Esophagus muscularis mucosa (tissue), 3 donors: ENCODE measurements around the gene SULT1C2.

ENCODE experiments used
- POLR2A ChIP-seq: fragments of 450-650 bp; IDR thresholded peaks from one replicate; pipeline ENCODE4 v1.6.1; 2017; ENCODE audit warnings: antibody characterized with exemption, moderate library complexity, mild to moderate bottlenecking, low read depth
- POLR2AphosphoS5 ChIP-seq, 2 donors: sonication (generic); formaldehyde crosslinking; IDR thresholded peaks; one replicate each; pipeline ENCODE4 v1.6.1; 2017; ENCODE audit warnings: antibody characterized with exemption in 2 of 2
- TF ChIP-seq, protein P1 (sequence below), 3 experiments: fragments of 200-600 bp in 2 of 3; fragments of 450-650 bp in 1 of 3; sonication (generic) in 2 of 3; IDR thresholded peaks; one replicate each; pipeline ENCODE4 v1.5.1; 2017 to 2019; ENCODE audit warnings: antibody characterized with exemption in 3 of 3, mild to moderate bottlenecking in 2 of 3, moderate library complexity in 1 of 3

- TF ChIP-seq POLR2A (no peak), POLR2AphosphoS5 (IDR thresholded peaks at IDR 0.05) (no peak)
- TF ChIP-seq, protein P1, sequence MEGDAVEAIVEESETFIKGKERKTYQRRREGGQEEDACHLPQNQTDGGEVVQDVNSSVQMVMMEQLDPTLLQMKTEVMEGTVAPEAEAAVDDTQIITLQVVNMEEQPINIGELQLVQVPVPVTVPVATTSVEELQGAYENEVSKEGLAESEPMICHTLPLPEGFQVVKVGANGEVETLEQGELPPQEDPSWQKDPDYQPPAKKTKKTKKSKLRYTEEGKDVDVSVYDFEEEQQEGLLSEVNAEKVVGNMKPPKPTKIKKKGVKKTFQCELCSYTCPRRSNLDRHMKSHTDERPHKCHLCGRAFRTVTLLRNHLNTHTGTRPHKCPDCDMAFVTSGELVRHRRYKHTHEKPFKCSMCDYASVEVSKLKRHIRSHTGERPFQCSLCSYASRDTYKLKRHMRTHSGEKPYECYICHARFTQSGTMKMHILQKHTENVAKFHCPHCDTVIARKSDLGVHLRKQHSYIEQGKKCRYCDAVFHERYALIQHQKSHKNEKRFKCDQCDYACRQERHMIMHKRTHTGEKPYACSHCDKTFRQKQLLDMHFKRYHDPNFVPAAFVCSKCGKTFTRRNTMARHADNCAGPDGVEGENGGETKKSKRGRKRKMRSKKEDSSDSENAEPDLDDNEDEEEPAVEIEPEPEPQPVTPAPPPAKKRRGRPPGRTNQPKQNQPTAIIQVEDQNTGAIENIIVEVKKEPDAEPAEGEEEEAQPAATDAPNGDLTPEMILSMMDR (IDR thresholded peaks at IDR 0.05), result no peak
Measured at GRCh38 chr2:108263401-108263800, 25.3 kb upstream of the SULT1C2 start.
